ENCODE results near the gene ERAP2.
"Not testable (repeated sequence)": the region's sequence is repeated elsewhere in the genome, so short reads cannot be mapped to it uniquely, and the experiment has no call there.

ERAP2 gene

DNA sequence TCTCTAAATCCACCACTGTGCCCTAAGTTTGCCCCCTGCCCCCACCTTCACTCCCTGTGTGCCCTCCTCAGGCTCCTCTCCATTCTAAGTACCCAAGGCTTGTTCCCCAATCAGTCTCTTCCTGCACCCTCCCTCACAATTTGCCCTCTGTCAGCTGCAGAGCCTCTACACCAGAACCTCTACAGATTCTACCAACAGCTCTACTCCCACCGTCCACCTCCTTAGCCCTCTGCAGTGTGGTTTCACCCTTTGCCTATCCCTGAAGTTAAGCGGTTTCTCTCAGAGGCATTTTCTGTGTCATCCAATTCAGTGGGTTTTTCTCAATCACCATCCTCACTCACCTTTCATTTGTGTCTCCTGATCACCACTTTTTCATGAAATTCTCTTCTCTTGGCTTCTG lies 13.2 kb upstream of the ERAP2 start:
- DNase-seq (ENCODE audit: low read depth): no peak

DNA sequence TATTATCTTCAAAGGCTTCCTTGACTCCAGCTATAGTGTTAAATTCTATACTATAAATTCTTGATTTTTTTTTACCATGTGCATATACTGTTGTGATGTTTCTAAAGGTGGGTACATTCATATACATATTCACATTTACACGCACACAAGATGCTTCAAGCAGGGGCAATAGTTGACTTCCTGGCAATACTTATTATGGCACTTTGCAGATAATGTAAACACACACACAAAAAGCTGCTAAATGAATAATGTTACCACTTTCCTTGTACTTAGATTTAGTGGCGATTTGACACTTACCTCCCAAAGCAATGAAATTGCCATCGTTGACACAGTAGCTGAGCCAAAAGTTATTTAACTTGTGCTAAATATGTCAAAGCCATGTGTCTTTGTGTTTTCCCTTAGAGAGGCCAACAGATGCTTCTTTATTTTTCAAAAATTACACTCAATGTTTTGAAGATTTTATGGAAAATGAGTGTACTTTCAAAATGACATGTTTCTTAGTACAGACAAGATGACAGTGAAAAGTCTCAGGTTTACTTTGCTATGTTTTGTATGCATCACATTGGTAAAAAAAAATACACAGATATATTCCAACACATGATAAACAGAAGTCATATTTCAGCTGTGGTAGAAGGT lies 12.2 kb upstream of the ERAP2 start:
- no peak for DNase-seq (ENCODE audit: low read depth)

DNA sequence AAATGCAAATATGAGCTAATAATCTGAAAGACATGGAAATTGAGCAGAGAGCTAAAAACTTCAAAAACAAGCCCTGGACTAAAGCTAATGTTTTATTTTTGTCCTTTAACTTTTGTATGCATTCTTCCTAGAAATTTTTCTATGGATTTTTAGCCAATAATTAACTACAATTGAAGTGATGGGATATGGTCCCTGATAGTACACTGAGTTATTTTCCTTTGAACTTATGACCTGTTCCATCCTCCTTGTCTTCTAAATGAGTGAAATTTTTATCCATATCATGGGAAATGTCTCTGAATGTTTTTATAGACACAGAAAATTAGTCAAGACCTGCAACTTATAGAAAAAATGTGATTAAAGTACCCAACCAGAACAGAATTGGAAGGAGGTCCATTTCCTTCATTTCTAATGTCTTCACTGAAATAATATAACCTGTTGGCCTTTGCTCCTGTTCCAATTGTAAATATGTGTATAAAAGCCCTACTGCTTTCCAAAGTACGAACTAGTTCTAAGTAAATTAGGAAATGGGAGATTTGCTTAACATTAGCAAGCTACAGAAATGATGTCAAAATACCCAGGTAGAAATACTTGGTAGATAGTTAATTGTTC lies 11.3 kb upstream of the ERAP2 start:
- no peak for DNase-seq (ENCODE audit: low read depth)

GRCh38 chr5:96868603-96869371 lies 7.5 kb upstream of the ERAP2 start:
- DNase-seq (ENCODE audit: low read depth): no peak

DNA sequence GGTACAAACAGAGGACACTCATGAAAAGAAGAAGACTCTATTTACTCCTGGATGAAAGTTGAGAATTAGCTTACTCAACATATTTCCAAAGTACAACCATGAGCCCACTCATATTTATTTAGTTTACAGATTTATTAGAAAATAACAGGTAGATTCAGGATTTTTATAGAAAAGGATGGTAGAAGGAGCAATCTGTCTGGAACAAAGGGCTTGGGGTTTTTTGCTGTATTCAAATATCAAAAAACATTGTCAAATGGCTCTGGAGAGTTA lies 7.0 kb upstream of the ERAP2 start:
- DNase-seq (ENCODE audit: low read depth): no peak

DNA sequence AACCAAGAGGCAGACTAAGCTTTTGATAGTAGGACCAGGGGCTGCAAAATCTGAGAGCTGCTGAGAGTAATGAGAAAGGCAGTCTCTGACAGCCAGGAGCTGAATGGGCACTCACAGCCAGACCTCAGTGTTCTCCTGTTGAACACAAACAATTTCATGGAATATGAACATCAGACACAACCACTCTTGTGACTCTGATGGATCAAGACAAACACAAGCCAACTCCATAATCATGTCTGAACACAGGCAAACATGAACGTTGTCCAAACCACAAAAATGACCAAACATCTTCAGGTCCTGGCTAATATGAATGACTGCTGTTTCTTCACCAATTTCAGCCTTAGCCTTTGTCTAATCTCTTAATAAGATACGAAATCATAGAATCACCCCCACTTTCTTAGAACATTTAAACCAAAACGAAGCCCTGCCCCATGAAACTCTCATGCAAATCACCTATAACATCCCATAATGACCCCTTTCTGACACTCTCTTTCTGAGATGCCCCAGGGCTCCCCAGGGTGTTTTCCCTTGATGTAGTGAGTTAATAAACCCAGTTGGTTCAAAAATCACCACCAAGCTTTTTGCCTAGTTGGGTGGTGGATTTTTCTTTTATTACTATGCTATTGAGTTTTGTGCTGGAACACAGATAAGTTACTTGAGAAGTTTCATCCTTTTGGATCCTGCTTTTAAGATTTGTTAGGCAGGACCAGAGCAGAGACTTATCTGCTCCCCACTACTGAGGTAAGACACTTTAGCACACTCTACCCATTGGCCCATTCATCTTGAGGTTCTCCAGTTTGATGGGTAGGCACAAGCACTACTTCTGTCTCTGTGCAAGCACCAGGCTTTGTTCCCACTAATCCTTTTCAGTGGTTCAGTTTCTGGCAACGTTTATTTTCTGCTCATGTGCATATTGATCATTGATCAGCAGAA lies 5.9 kb upstream of the ERAP2 start:
- no peak for DNase-seq (ENCODE audit: low read depth)

GRCh38 chr5:96871027-96871399 lies 5.3 kb upstream of the ERAP2 start:
- no peak for DNase-seq (ENCODE audit: low read depth)

- DNase-seq (ENCODE audit: low read depth): no peak
Observed at GRCh38 chr5:96871686-96872085, 4.6 kb upstream of the ERAP2 start.

- no peak for DNase-seq (ENCODE audit: low read depth)
Observed at GRCh38 chr5:96873449-96873848, 2.9 kb upstream of the ERAP2 start.

DNA sequence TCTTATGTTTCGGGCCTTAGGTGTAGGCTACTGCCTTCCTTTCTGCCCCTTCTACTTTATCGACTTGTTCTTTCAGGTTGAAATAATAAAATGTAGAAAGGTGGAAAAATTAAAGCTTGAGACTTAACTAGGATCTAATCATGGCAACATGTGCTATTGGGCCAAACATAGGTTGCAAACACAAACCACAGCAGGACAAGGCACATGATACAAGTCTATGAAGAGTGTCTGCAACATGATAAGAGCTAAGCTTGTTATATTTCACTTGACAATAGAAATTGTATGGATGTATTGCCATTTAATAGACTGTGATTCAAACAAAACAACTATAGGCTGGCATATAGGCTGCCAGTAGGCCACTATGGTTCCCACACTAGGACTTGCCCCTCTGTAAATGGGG lies 1.7 kb upstream of the ERAP2 start:
- no peak for DNase-seq (ENCODE audit: low read depth)

DNA sequence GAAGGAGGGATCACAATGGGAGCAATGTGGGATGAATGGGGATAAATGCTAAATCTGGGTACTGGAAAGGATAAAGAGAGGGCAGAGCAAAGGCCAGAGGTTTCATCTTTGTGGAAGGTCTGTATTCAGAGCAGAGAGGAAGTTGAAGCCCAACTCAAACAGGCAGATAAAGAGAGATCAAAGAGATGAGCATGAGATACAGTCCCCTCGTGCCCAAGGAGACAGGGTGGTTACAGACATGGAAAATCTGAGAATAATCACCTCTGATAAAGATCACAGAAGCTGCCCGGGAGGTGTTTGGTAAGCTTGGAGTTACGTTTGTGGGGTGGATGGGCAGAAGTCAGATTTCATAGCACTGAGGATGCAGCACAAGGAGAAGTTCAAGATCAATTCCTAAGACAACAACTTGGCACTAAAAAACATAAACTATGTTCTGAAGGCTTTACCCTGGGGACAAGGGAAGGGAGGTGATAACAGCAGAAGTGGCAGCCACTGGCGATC lies 459 bp upstream of the ERAP2 start:
- DNase-seq (ENCODE audit: low read depth): peak; percentile 28

DNA sequence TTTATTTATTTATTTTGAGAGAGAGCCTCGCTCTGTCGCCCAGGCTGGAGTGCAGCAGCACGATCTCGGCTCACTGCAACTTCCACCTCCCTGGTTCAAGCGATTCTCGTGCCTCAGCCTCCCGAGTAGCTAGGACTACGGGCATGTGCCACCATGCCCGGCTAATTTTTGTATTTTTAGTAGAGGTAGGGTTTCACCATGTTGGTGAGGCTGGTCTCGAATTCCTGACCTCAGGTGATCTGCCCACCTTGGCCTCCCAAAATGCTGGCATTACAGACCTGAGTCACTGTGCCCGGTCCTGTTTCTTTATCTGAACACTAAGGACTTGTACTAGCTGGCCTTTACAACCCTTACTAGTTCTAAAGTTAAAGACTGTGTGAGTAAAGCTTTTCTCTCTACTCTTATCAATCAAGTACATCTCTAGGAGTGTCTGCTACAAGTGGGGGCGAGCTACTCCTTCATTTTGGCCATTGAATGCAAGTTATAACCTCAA lies 723 bp downstream of the ERAP2 start:
- DNase-seq (ENCODE audit: low read depth): not testable (repeated sequence)

DNA sequence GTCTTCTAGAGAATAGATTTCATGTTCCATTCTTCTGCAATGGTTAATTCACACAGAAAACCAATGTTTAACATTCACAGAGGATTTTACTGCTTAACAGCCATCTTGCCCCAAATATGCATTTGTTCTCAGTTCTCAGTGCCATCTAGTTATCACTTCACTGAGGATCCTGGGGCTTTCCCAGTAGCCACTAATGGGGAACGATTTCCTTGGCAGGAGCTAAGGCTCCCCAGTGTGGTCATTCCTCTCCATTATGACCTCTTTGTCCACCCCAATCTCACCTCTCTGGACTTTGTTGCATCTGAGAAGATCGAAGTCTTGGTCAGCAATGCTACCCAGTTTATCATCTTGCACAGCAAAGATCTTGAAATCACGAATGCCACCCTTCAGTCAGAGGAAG lies 3.4 kb downstream of the ERAP2 start:
- DNase-seq (ENCODE audit: low read depth): no peak

GRCh38 chr5:96880444-96881164 lies 4.3 kb downstream of the ERAP2 start:
- no peak for DNase-seq (ENCODE audit: low read depth)

GRCh38 chr5:96881511-96882115 lies 5.3 kb downstream of the ERAP2 start:
- no peak for DNase-seq (ENCODE audit: low read depth)

DNA sequence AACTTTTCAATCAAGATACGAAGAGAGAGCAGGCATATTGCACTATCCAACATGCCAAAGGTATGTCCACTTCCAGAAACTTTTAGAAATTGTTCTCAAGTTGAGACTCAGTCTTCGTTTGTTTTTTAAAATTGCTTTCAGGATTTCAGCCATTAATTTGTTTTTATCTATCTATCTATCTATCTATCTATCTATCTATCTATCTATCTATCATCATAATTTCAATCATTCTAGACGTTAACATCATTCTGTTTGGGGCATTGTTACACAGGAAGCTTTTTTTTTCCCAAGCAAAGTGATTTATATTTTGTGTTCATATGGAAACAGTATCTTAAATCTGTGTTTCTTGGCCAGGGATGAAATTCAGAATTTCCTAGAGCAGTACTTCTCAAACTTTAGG lies 7.6 kb downstream of the ERAP2 start:
- no peak for DNase-seq (ENCODE audit: low read depth)

- no peak for DNase-seq (ENCODE audit: low read depth)
Observed at GRCh38 chr5:96884995-96885394, 8.7 kb downstream of the ERAP2 start.

GRCh38 chr5:96885518-96886338 lies 9.4 kb downstream of the ERAP2 start:
- DNase-seq (ENCODE audit: low read depth): no peak

DNA sequence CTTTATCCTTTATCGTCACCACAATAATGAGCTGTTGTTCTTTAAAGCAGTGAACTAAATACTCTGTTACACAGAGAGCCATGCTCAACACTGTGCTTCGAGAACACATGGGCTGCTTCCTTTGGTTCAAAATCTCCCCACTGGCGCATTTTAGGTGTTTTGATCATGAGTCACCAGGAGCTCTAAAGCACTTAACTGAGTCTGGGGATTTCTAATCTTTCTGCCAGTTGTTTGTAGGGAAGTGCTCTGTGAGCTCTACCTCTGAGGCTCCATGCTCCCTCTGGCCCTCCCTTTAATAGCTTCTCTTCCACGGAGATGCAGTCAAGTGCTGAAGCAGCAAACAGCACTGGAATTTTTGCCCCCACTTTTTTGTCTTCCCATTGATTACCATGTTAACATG lies 17.0 kb downstream of the ERAP2 start:
- no peak for DNase-seq (ENCODE audit: low read depth)

GRCh38 chr5:96896276-96896675 lies 20.0 kb downstream of the ERAP2 start:
- no peak for DNase-seq (ENCODE audit: low read depth)
